H1 (cell line): ENCODE data around the gene NFKBIE. TPM values are rescaled to one million over a fixed set of nuclear protein-coding genes. Genes with fewer than 3 reads are reported as not detected.

ENCODE experiments used
- CTCF ChIA-PET: fragments of 300-600 bp; sonication (Branson Sonifier 250); formaldehyde crosslinking; loops from one replicate; lab custom pipeline; 2021; ENCODE audit not compliant: partially characterized antibody; lab: Charles Lee
- POLR2A ChIA-PET: fragments of 300-600 bp; sonication (Branson Sonifier 250); formaldehyde crosslinking; loops from one replicate; lab custom pipeline; 2021; ENCODE audit warnings: inconsistent platforms; ENCODE audit not compliant: partially characterized antibody; lab: Charles Lee
- DNase-seq, 2 experiments: peaks; one replicate each; pipeline versions ENCODE4 v3.0.0 to v3.0.0-alpha.2; 2010 to 2022; ENCODE audit warnings: low spot score in 2 of 2, low read depth in 1 of 2, mixed read lengths in 1 of 2
- FAIRE-seq: peaks from 2 replicates; lab custom pipeline; 2011; peaks lifted over from hg19 to GRCh38; lab: Jason Lieb, UNC
- H2AFZ ChIP-seq: 2 replicates; pipeline ENCODE4 v1.8.1; 2012; ENCODE audit warnings: low read length, inconsistent platforms
- H2AK5ac ChIP-seq: 2 replicates; pipeline ENCODE4 v1.6.1; 2013; ENCODE audit warnings: low read depth, low read length
- H2BK120ac ChIP-seq: replicated peaks from 2 replicates; pipeline ENCODE3; 2013; ENCODE audit warnings: low read depth, low read length, inconsistent platforms
- H2BK12ac ChIP-seq: 2 replicates; pipeline ENCODE4 v1.6.1; 2013; ENCODE audit warnings: low read depth, low read length
- H2BK15ac ChIP-seq: 2 replicates; pipeline ENCODE4 v1.6.1; 2013; ENCODE audit warnings: low read length
- H2BK20ac ChIP-seq: 2 replicates; pipeline ENCODE4 v1.6.1; 2013; ENCODE audit warnings: low read length
- H2BK5ac ChIP-seq: 2 replicates; pipeline ENCODE4 v1.6.1; 2013; ENCODE audit warnings: low read depth, low read length
- H3K14ac ChIP-seq: 2 replicates; pipeline ENCODE4 v1.6.1; 2013; ENCODE audit warnings: inconsistent platforms; ENCODE audit not compliant: insufficient read length
- H3K18ac ChIP-seq: 2 replicates; pipeline ENCODE4 v1.6.1; 2013; ENCODE audit warnings: low read length; ENCODE audit errors: extremely low read depth
- H3K23ac ChIP-seq: 2 replicates; pipeline ENCODE4 v1.6.1; 2013; ENCODE audit warnings: inconsistent platforms; ENCODE audit not compliant: insufficient read length
- H3K23me2 ChIP-seq: 2 replicates; pipeline ENCODE4 v1.6.1; 2013; ENCODE audit warnings: low read depth, low read length
- H3K27ac ChIP-seq: 2 replicates; pipeline ENCODE4 v1.6.1; 2011; ENCODE audit warnings: low read depth, low read length, inconsistent platforms
- H3K27me3 ChIP-seq, 4 experiments: replicated peaks in 1 of 4; 1 replicate in 1 of 4; 2 replicates in 3 of 4; pipeline versions ENCODE4 v1.6.1 to v1.8.1; 2011 to 2013; ENCODE audit warnings: low read length in 3 of 4, mild to moderate bottlenecking in 3 of 4, inconsistent platforms in 2 of 4, mixed read lengths in 2 of 4, moderate library complexity in 1 of 4; ENCODE audit not compliant: control insufficient read depth in 3 of 4, insufficient read depth in 3 of 4; ENCODE audit errors: extremely low read depth in 1 of 4
- H3K36me3 ChIP-seq, 4 experiments: 2 replicates each; pipeline versions ENCODE4 v1.6.1 to v1.8.1; 2011 to 2013; ENCODE audit warnings: mild to moderate bottlenecking in 4 of 4, low read length in 3 of 4, moderate library complexity in 2 of 4, control low read depth in 1 of 4, inconsistent platforms in 1 of 4; ENCODE audit not compliant: insufficient read depth in 4 of 4, control insufficient read depth in 2 of 4
- H3K4ac ChIP-seq: replicated peaks from 2 replicates; pipeline ENCODE3; 2013; ENCODE audit warnings: low read length, low read depth, mixed read lengths, inconsistent platforms; ENCODE audit not compliant: insufficient read length
- H3K4me1 ChIP-seq, 4 experiments: replicated peaks in 1 of 4; 1 replicate in 1 of 4; 2 replicates in 3 of 4; pipeline versions ENCODE4 v1.6.1 to v1.8.1; 2011 to 2013; ENCODE audit warnings: low read length in 3 of 4, inconsistent platforms in 2 of 4, mixed read lengths in 1 of 4; ENCODE audit not compliant: insufficient read depth in 4 of 4, control insufficient read depth in 3 of 4
- H3K4me2 ChIP-seq, 2 experiments: 2 replicates each; pipeline versions ENCODE4 v1.6.1 to v1.8.1; 2011 to 2013; ENCODE audit warnings: low read depth in 2 of 2, low read length in 2 of 2, control low read depth in 1 of 2, inconsistent platforms in 1 of 2, mild to moderate bottlenecking in 1 of 2; ENCODE audit not compliant: insufficient read depth in 1 of 2
- H3K4me3 ChIP-seq, 4 experiments: fragments of 200-600, 300-600 bp in 1 of 4; sonication (generic), shearing (Covaris generic), sonication (Bioruptor Twin) in 1 of 4; 2 replicates each; pipeline versions ENCODE4 v1.5.1 to v1.8.1; 2011 to 2016; ENCODE audit warnings: low read length in 4 of 4, low read depth in 3 of 4, control low read depth in 2 of 4, inconsistent platforms in 2 of 4, mild to moderate bottlenecking in 2 of 4, mixed read lengths in 1 of 4, moderate library complexity in 1 of 4; ENCODE audit not compliant: insufficient read depth in 2 of 4; ENCODE audit errors: extremely low read depth in 1 of 4
- H3K56ac ChIP-seq: replicated peaks from 2 replicates; pipeline ENCODE3; 2013; ENCODE audit warnings: low read depth, mild to moderate bottlenecking, mixed read lengths, low read length, inconsistent platforms; ENCODE audit not compliant: insufficient read length
- H3K79me1 ChIP-seq: 2 replicates; pipeline ENCODE4 v1.6.1; 2013; ENCODE audit warnings: low read depth, low read length, control low read depth
- H3K79me2 ChIP-seq, 2 experiments: 2 replicates each; pipeline versions ENCODE4 v1.6.1 to v1.8.1; 2012 to 2013; ENCODE audit warnings: low read length in 2 of 2, mild to moderate bottlenecking in 2 of 2, inconsistent platforms in 1 of 2; ENCODE audit not compliant: insufficient read depth in 2 of 2, control insufficient read depth in 1 of 2
- H3K9ac ChIP-seq, 4 experiments: replicated peaks in 1 of 4; 1 replicate in 1 of 4; 2 replicates in 3 of 4; pipeline versions ENCODE4 v1.6.1 to v1.8.1; 2011 to 2013; ENCODE audit warnings: low read depth in 3 of 4, low read length in 3 of 4, control low read depth in 2 of 4, mild to moderate bottlenecking in 2 of 4, moderate library complexity in 2 of 4, inconsistent platforms in 1 of 4; ENCODE audit errors: extremely low read depth in 1 of 4
- H3K9me3 ChIP-seq, 2 experiments: 2 replicates each; pipeline versions ENCODE4 v1.6.1 to v1.8.1; 2012 to 2013; ENCODE audit warnings: mild to moderate bottlenecking in 2 of 2, moderate library complexity in 2 of 2, control low read depth in 1 of 2, inconsistent platforms in 1 of 2, low read depth in 1 of 2, low read length in 1 of 2, mixed read lengths in 1 of 2; ENCODE audit not compliant: insufficient read depth in 2 of 2
- H4K20me1 ChIP-seq, 2 experiments: replicated peaks in 1 of 2; 2 replicates each; pipeline versions ENCODE3 to v1.8.1; 2011 to 2013; ENCODE audit warnings: inconsistent platforms in 2 of 2, low read length in 2 of 2, mild to moderate bottlenecking in 1 of 2; ENCODE audit not compliant: insufficient read depth in 2 of 2, control insufficient read depth in 1 of 2
- H4K5ac ChIP-seq: 2 replicates; pipeline ENCODE4 v1.6.1; 2013; ENCODE audit warnings: low read length, low read depth, mixed read lengths, inconsistent platforms; ENCODE audit not compliant: insufficient read length
- H4K8ac ChIP-seq: 2 replicates; pipeline ENCODE4 v1.8.0; 2013; ENCODE audit warnings: mild to moderate bottlenecking, moderate library complexity, low read length, inconsistent platforms; ENCODE audit not compliant: insufficient read depth; ENCODE audit errors: extremely low read depth
- H4K91ac ChIP-seq: replicated peaks from 2 replicates; pipeline ENCODE3; 2013; ENCODE audit warnings: low read length, mixed read lengths, inconsistent platforms; ENCODE audit not compliant: insufficient read length
- CEBPB ChIP-seq: IDR thresholded peaks from 2 replicates; pipeline ENCODE4 v1.6.1; 2012; ENCODE audit warnings: low read depth, low read length
- CTBP2 ChIP-seq: IDR thresholded peaks from 2 replicates; pipeline ENCODE4 v1.7.0; 2011; ENCODE audit warnings: borderline replicate concordance, mild to moderate bottlenecking, moderate library complexity, mixed read lengths, low read length; ENCODE audit not compliant: insufficient read depth, insufficient read length
- EGR1 ChIP-seq: IDR thresholded peaks from 2 replicates; pipeline ENCODE4 v1.6.1; 2011; ENCODE audit warnings: low read depth, low read length, borderline replicate concordance
- NANOG ChIP-seq: IDR thresholded peaks from 2 replicates; pipeline ENCODE4 v1.6.1; 2011; ENCODE audit warnings: low read length, low read depth, mild to moderate bottlenecking, inconsistent platforms; ENCODE audit not compliant: insufficient read depth, poor library complexity, severe bottlenecking
- WGBS, 2 experiments: shearing (Covaris generic) in 1 of 2; methylation state at CpG; one replicate each; pipeline versions ENCODE4 v1.1.6 to v1.1.7; 2013 to 2015; ENCODE audit warnings: low lambda C conversion rate in 2 of 2, mixed read lengths in 2 of 2, inconsistent platforms in 1 of 2, low coverage in 1 of 2, missing lambda C conversion rate in 1 of 2; ENCODE audit not compliant: insufficient replicate concordance in 2 of 2, insufficient coverage in 1 of 2, insufficient read length in 1 of 2; ENCODE audit errors: extremely low coverage in 1 of 2, missing lambda C conversion rate in 1 of 2; 5-methylcytosine and 5-hydroxymethylcytosine counted together
- polyA plus RNA-seq, 7 experiments: library from polyadenylated mRNA; depleted of rRNA in 3 of 7; stranded (reverse) in 5 of 7; unstranded in 2 of 7; fragments of >200 nt in 5 of 7; fragments of 200-250 nt in 2 of 7; gene quantifications; 1 replicate in 5 of 7; 2 replicates in 1 of 7; 4 replicates in 1 of 7; pipeline versions ENCODE4 v1.2.1 to v1.2.3, GENCODE V29; 2011 to 2013; ENCODE audit warnings: missing spikeins in 2 of 7, mixed read lengths in 2 of 7
- total RNA-seq: library from RNA; stranded (reverse); fragmentation: NEBNext Ultra II Directional; extraction: Animal tissue kit (Norgen Biotek cat#: 25700); gene quantifications from 2 replicates; pipeline ENCODE4 v1.2.1, GENCODE V29; 2021
- TF ChIP-seq, protein P1 (sequence below): IDR thresholded peaks from 2 replicates; pipeline ENCODE4 v1.6.1; 2011; ENCODE audit warnings: low read length, improper control_type of control experiment

Gene NFKBIE
- total and polyA plus RNA-seq, 2 of the 8 experiments (the other 6 are each of a cell fraction or from before 2014, with no cell fraction given) = 13.5 to 19.2 TPM

DNA sequence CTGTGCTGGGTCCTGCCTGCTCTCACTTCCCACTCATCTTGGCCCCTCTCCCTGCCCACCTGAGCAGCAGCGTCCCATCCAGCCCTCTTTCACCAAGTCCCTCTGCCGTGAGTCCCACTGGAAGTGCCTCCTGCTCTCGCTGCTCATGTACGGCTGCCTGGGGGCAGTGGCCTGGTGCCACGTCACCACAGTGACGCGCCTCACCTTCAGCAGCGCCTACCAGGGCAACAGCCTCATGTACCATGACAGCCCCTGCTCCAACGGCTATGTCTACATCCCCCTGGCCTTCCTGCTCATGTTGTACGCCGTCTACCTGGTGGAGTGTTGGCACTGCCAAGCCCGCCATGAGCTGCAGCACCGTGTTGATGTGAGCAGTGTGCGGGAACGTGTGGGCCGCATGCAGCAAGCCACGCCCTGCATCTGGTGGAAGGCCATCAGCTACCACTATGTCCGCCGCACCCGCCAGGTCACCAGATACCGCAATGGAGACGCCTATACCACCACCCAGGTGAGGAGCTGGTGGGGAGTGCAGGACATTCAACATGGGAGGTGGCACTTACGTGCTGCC is 7.7 kb upstream of the NFKBIE start:
- Histone ChIP-seq H2BK12ac (peak overlapping the region; percentile 71; the same call in 1 of the 2 replicates), H4K5ac (no peak overlapping the region), H3K4me3 (no peak overlapping the region), H2BK5ac (peak overlapping the region; percentile 60), H3K79me2 (no peaks in the 10 kb centered on the region), H3K27ac (no peak overlapping the region), H3K4me2 (no peak overlapping the region), H3K4me1 (peaks cover 12 to 31% (median 14%) of the 10 kb centered on the region in 4 experiments), H4K91ac (peak overlapping the region; percentile 29), H3K4ac (no peak overlapping the region), H2AK5ac (no peak overlapping the region), H2AFZ (no peak overlapping the region), H3K14ac (no peak overlapping the region), H3K23me2 (peaks cover 6% of the 10 kb centered on the region; the same call in 1 of the 2 replicates), H2BK120ac (no peak overlapping the region), H4K20me1 (peaks cover 0 to 8% of the 10 kb centered on the region in 2 experiments), H3K79me1 (no peaks in the 10 kb centered on the region; the same call in 1 of the 2 replicates), H3K56ac (no peak overlapping the region), H3K9me3 (no peaks in the 10 kb centered on the region), H2BK20ac (no peak overlapping the region), H4K8ac (no peak overlapping the region), H3K23ac (no peak overlapping the region), H2BK15ac (peak overlapping the region; percentile 100; the same call in 1 of the 2 replicates), H3K36me3 (peaks cover 0 to 9% (median 3%) of the 10 kb centered on the region in 4 experiments; a peak in 4 of 8 replicates), H3K27me3 (peaks cover 0 to 3% (median 1%) of the 10 kb centered on the region in 4 experiments; a peak in 2 of 7 replicates), H3K9ac (no peak overlapping the region), H3K18ac (no peak overlapping the region)
- FAIRE-seq = no peak
- ChIA-PET POLR2A (interaction anchor here (1.0 to 12.0 kb wide), 10 partner anchors 17 to 69 kb away, joined by 3 to 138 read pairs (median 4); partner anchors contain the start of genes AARS2, HSP90AB1, SLC35B2 and SPATS1), CTCF (interaction anchor here (0.6 to 19.0 kb wide), 11 partner anchors 9 to 1103 kb away, joined by 3 to 330 read pairs (median 4); partner anchors contain the start of gene AARS2)
- TF ChIP-seq EGR1 (no peak), CTBP2 (no peak), CEBPB (no peak), NANOG (no peak)
- TF ChIP-seq, protein P1, sequence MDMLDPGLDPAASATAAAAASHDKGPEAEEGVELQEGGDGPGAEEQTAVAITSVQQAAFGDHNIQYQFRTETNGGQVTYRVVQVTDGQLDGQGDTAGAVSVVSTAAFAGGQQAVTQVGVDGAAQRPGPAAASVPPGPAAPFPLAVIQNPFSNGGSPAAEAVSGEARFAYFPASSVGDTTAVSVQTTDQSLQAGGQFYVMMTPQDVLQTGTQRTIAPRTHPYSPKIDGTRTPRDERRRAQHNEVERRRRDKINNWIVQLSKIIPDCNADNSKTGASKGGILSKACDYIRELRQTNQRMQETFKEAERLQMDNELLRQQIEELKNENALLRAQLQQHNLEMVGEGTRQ = no peak
- WGBS, 2 experiments = 95% methylated on average over 23 of the region's 23 CpGs; no CpG with 5 or more reads in 1 of the 2 experiments
- no peak for DNase-seq
